ENCODE data around the gene EVPLL. TPM values are rescaled to one million over a fixed set of nuclear protein-coding genes. Genes with fewer than 3 reads are reported as not detected.
"Not testable (repeated sequence)": the region's sequence is repeated elsewhere in the genome, so short reads cannot be mapped to it uniquely, and the experiment has no call there.

EVPLL gene
- total RNA-seq, 1 donor from 2014 or later, result not detected

DNA sequence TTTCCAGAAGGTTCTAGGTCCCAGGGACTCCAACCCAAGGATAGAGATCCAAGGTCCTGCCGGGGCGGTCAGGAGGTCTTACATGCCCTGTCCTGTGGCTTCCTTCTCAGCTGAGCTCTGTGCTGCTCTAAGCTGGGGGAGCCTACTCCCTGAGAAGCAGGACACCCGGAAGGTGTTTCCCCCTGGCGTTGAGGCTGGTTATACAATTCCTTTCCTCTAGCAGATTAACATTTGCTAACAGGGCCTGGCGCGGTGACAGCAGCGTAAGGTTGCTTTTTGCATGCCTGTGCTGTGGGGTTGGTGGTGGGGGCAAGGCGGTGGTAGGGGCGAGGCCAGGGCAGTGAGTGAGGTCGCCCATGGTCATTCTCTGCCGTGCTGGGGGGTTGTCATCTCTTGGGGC lies 43.9 kb downstream of the EVPLL start:
- not testable (repeated sequence) for FAIRE-seq; DNase-seq (ENCODE audit: low spot score in 2 of 2)

DNA sequence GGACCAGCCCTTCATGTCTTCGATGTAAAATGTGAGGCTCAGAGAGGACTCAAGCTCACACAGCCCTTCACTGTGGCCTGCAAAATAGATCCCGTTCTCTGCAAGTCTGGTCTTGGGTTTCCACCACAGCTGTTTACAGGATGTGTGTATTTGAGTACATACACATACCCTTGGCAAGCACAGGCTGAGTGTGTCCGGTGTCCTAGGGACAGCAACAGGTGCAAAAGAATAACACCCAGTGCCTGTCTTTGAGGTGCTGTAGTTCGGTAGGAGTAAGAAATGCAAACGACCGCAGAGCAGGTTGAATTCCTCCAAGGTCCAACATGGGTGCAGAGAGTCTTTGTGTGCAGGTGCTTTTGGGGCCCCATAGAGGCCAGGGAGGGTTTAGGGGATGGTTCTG lies 44.9 kb downstream of the EVPLL start:
- not testable (repeated sequence) for DNase-seq (ENCODE audit: low spot score in 2 of 2); FAIRE-seq

DNA sequence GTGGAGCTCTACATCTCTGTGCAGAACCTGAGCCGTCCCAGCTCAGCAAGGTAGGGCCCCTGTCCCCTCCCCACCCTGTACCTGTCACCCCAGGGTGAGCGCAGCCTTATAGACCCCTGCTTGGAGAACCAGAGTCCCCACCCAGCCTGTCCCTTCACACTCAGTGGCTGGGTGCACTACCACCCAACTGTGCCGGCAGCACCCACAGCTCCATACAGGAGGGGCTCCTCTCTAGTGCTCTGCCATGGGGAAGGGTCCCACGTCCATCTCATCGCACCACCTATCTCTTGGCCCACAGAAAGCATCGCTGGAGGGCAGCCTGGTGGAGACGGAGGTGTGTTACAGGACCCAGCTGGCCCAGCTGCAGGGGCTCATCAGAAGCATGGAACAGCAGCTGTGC lies 45.4 kb downstream of the EVPLL start:
- not testable (repeated sequence) for DNase-seq (ENCODE audit: low spot score in 2 of 2); FAIRE-seq

DNA sequence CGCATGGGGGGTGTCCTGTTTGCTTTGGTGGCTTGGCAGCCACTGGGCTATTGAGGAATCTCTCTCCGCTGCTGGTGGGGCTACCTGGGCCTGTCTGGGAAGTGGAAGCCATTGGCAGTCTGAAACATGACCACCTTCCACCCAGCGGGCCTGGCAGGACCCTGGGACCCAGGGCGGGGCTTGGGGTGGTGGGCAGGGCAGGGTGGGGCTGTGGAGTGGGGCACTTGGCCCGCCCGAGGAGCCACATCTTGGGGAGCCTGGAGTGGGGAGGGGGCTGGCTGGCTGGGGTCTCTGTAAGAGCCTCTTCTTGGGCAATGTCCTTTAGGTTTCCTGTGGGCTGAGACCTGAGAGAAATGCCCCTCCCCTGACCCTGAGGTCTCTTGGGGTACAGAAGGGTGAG lies 48.0 kb downstream of the EVPLL start:
- not testable (repeated sequence) for FAIRE-seq; DNase-seq (ENCODE audit: low spot score in 2 of 2)

DNA sequence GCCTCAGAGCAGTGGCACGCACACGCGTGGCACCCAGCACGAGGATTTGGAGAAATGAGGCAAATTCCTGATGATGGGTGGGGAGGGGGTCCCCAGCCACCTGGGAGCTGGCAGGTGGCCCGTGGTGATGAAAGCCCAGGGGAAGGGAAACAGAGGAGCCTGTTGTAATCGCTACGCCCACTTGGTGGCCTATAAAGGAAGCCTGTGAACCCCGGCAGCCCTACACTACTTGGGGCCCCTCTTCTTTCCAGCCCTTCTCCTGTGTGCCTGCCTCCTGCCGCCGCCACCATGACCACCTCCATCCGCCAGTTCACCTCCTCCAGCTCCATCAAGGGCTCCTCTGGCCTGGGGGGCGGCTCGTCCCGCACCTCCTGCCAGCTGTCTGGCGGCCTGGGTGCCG lies 49.1 kb downstream of the EVPLL start:
- not testable (repeated sequence) for FAIRE-seq; DNase-seq (ENCODE audit: low spot score in 2 of 2)

DNA sequence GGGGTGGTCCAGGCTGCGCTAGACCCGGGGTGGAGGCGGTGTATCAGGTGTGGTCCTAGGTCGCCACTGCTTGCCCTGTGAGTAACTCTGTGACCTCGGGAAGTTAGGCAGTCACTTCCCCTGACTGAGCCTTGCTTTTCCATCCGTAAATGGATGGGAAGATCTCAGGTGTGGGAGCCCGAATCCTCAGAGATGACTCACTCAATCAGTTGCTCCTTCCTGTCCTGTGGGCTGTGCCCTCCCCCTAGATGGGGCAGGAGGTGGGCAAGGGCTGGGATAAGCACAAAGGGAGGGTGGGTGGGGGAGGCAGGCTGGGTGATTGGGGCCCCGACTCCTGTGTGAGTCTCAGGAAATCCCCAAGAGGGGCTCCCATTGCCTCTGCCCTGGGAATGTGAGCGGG lies 54.6 kb downstream of the EVPLL start:
- DNase-seq (ENCODE audit: low spot score in 2 of 2); FAIRE-seq: not testable (repeated sequence)

Small RNA genes lying within 50 kb of the gene (small RNA-seq; reads per million reads assigned to genes)
- not detected for gene AL353997.5
- gene YWHAEP2, result not detected

Other genes with a start within 250 kb of the EVPLL start
- gene ALKBH5, start 193.9 kb upstream of the EVPLL start, total RNA-seq, result 82.7 TPM
- 30.2 TPM for gene LLGL1, start 152.1 kb upstream of the EVPLL start, total RNA-seq
- 68.9 TPM for gene FLII, start 119.0 kb upstream of the EVPLL start, total RNA-seq
- 34.2 TPM for gene MIEF2, start 117.1 kb upstream of the EVPLL start, total RNA-seq
- gene TOP3A, start 62.8 kb upstream of the EVPLL start, total RNA-seq, result 36.3 TPM
- 10.6 TPM for gene SMCR8, start 62.5 kb upstream of the EVPLL start, total RNA-seq
- gene SHMT1, start 14.2 kb upstream of the EVPLL start, total RNA-seq, result 2.4 TPM
- not detected for gene LGALS9C, start 99.0 kb downstream of the EVPLL start, total RNA-seq